ENCODE measurements around the gene AP2A2. TPM values are rescaled to one million over a fixed set of nuclear protein-coding genes. Genes with fewer than 3 reads are reported as not detected.

AP2A2 gene
- total RNA-seq, 2 donors from 2014 or later: 49.5 to 57.0 TPM

DNA sequence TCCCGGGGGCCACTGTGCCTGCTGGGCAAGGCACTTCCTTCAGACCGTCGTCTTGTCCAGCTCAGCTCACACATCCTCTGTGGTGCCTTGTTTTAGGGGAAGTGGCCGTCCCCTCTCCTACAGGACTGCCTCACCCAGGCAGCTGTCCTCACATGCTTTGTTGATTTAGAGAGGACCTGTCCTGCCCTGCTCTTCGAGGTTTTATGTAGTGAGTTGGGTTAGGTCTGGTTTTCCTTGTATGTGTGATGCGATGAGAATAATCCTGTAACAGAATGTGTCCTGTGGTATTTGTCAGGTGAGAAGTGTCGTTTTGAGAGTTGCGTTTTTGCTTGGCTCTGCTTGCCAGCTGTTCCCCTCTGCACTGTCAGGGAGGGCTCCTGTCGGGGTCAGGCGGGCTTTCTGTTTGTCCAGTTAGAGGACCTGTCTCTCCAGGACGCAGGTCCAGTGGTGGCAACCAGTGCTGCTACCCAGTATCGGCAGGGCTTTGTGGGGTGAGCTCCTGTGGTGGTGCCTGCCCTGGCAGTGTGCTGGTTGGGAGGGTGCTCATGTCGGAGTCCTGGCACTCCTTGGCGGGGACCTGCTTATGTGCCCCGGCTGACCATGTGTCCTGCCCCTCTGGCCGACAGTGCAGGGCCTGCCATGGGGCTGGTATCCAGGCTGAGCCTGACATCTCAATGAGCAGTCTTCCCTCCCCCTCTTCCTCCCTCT lies 69.5 kb downstream of the AP2A2 start:
- no peaks in the 10 kb centered on the region for H3K9me3 Mint-ChIP-seq
- H3K36me3 Mint-ChIP-seq (ENCODE audit: insufficient read depth in 2 of 2): peaks cover 4 to 11% of the 10 kb centered on the region in 2 donors
- no peak overlapping the region for H3K4me3 Mint-ChIP-seq
- peak in 1 of 2 donors; percentile 13 for ATAC-seq (replicated peaks in 1 of 2)
- no peaks in the 10 kb centered on the region for H3K27me3 Mint-ChIP-seq (ENCODE audit: low read depth)
- no peak for DNase-seq
- peak overlapping the region; percentile 2 for H3K27ac Mint-ChIP-seq
- peaks cover 21% of the 10 kb centered on the region for H3K4me1 Mint-ChIP-seq (ENCODE audit: low read depth)

DNA sequence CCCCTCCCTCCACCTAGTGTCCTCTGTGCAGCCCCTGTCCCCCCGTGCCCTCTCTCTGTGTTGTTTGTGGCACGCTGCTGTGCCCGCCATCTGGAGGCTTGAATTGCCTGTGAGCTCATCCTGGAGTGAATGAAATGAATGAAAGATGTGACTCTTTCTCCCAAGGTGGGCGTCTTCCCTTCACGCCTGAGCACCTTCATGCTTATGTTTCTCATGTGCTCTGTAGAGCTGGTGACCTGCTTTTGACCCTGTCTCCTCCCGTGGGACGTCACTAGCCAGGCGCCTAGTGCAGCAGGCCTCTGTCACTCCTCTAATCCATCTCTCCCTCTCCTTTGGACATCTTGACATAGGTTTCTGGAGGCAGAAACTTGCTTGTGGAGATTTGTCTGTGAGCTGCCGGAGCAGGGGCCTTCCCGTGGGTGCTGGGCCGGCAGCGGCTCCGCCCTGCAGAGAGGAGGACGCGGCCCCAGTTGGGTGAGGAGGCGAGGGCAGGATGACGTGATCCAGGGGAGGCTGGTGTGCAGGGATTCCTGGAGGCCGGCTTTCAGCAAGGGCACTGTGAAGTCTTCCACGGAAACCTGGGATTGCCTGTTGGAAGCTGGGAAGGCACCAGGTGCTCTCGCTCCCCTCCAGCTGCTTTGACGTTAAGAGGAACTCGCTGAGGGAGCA lies 70.2 kb downstream of the AP2A2 start:
- no peak for ATAC-seq (replicated peaks in 1 of 2)
- no peak for DNase-seq
- H3K4me3 Mint-ChIP-seq: no peak overlapping the region

DNA sequence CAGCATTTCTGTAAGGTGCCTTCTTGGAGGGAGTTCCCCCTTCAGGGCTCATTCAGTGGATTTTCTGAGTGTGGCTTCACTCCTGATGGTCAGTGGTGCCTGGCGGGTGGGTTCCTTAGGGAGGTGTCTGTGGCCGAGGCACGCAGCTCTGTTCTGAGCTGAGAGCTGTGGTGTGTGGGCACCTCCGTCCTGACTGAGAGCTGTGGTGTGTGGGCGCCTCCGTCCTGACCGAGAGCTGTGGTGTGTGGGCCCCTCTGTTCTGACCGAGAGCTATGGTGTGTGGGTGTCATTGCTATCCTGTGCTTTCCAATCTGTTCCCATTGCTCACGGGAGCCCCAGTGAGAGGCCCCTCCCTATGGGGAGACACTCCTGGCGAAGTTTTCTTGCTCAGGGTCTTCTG lies 71.0 kb downstream of the AP2A2 start:
- DNase-seq: no peak
- peak overlapping the region in 1 of 2 donors; percentile 31 for H3K4me3 Mint-ChIP-seq
- peaks cover 4 to 13% of the 10 kb centered on the region in 2 donors for H3K36me3 Mint-ChIP-seq (ENCODE audit: insufficient read depth in 2 of 2)
- no peaks in the 10 kb centered on the region for H3K27me3 Mint-ChIP-seq (ENCODE audit: low read depth)
- peak overlapping the region; percentile 90 for H3K27ac Mint-ChIP-seq
- ATAC-seq (replicated peaks in 1 of 2): peak in 1 of 2 donors; percentile 39
- no peaks in the 10 kb centered on the region for H3K9me3 Mint-ChIP-seq
- peaks cover 21% of the 10 kb centered on the region for H3K4me1 Mint-ChIP-seq (ENCODE audit: low read depth)

More for the DNA sequence above, 70.2 kb downstream of the AP2A2 start:
- Mint-ChIP-seq H3K36me3 (ENCODE audit: insufficient read depth in 2 of 2) (peaks cover 4 to 11% of the 10 kb centered on the region in 2 donors), H3K9me3 (no peaks in the 10 kb centered on the region), H3K27ac (peak overlapping the region; percentile 34), H3K27me3 (ENCODE audit: low read depth) (no peaks in the 10 kb centered on the region), H3K4me1 (ENCODE audit: low read depth) (peaks cover 21% of the 10 kb centered on the region)

DNA sequence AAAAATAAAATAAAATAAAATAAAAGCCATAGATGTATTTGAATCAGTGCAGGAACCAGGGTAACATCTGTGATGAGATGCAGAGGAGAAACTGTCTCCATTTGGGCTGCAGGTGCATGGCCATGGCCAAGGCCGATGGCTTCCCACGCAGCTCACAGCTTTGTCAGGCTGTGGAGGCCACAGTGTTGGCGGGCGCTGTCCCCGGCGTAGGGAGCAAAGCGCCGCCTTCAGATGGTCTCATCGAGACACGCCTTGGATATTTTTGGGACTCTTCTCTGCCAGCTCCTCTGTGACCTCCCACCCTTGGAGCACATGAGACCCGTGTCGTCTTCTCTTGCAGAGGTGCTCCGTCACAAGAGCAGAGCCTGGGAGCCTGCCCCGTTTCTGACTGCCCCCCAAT lies 72.2 kb downstream of the AP2A2 start:
- no peaks in the 10 kb centered on the region for H3K9me3 Mint-ChIP-seq
- ATAC-seq (replicated peaks in 1 of 2) (no peak), DNase-seq (no peak)
- H3K4me1 Mint-ChIP-seq (ENCODE audit: low read depth): peaks cover 21% of the 10 kb centered on the region
- no peaks in the 10 kb centered on the region for H3K27me3 Mint-ChIP-seq (ENCODE audit: low read depth)
- no peak overlapping the region for H3K27ac Mint-ChIP-seq
- H3K4me3 Mint-ChIP-seq: no peak overlapping the region
- peaks cover 4 to 14% of the 10 kb centered on the region in 2 donors for H3K36me3 Mint-ChIP-seq (ENCODE audit: insufficient read depth in 2 of 2)

DNA sequence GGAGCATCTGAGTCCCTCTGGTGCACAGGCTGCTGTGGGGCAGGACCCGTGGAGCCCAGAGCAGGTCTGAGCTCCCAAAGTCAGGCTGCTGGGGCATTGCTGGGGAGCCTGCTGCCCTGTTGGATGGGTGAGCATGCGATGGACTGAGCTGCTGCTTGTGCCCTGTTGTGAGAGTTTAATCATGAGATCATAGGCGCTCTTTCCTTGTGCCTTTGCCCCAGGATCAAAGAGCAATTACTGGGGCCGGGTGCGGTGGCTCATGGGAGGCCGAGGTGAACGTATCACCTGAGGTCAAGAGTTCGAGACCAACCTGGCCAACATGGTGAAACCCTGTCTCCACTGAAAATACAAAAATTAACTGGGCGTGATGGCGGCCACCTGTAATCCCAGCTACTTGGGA lies 73.3 kb downstream of the AP2A2 start:
- peaks cover 4 to 15% of the 10 kb centered on the region in 2 donors for H3K36me3 Mint-ChIP-seq (ENCODE audit: insufficient read depth in 2 of 2)
- DNase-seq: no peak

DNA sequence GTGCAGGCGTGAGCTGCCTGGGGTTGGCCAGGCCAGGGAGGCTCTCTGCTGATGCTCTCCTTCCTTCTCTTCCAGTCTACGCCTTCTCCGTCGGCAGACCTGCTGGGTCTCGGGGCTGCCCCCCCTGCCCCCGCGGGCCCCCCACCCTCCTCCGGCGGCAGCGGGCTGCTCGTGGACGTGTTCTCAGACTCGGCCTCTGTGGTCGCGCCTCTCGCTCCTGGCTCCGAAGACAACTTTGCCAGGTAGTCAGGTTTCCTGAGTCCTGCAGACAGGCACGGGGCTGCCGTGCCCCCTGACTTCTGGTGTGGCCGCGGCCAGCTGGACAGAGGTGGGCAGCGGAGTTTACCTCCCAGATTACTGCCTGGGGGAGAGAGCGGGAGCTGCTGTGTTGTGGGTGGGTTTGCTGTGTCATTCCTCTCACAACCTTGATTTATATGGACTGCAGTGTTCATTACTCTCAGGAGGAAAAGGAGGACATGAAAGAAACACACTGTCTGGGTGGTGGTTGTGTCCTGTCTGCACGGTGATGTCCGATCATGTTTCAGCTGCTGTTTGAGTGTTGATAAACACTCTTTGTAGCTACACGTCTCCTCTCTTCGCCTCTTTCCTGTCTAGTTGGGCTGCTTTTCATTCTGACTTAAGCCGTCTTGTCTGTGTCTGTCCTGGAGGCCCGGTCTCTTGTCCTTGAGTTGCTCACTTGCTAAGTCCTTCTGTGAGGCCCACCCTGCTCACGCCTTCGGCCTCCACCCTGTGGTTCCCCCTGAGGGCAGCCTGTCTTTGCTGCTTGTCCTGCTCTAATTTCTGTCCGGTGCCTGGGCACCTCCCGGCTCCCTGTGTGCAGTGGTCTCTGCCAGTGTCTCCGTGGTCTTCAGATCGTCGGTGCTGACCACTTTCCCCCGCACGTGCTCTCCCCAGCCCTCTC lies 74.9 kb downstream of the AP2A2 start:
- Mint-ChIP-seq H3K36me3 (ENCODE audit: insufficient read depth in 2 of 2) (peaks cover 2 to 15% of the 10 kb centered on the region in 2 donors), H3K4me3 (no peak overlapping the region), H3K27me3 (ENCODE audit: low read depth) (no peaks in the 10 kb centered on the region), H3K4me1 (ENCODE audit: low read depth) (peaks cover 15% of the 10 kb centered on the region), H3K27ac (no peak overlapping the region), H3K9me3 (no peaks in the 10 kb centered on the region)
- no peak for DNase-seq
- no peak for ATAC-seq (replicated peaks in 1 of 2)

More for the DNA sequence above, 73.3 kb downstream of the AP2A2 start:
- no peak overlapping the region for H3K27ac Mint-ChIP-seq
- H3K4me3 Mint-ChIP-seq: no peak overlapping the region
- peaks cover 21% of the 10 kb centered on the region for H3K4me1 Mint-ChIP-seq (ENCODE audit: low read depth)
- H3K27me3 Mint-ChIP-seq (ENCODE audit: low read depth): no peaks in the 10 kb centered on the region
- no peaks in the 10 kb centered on the region for H3K9me3 Mint-ChIP-seq
- no peak for ATAC-seq (replicated peaks in 1 of 2)

DNA sequence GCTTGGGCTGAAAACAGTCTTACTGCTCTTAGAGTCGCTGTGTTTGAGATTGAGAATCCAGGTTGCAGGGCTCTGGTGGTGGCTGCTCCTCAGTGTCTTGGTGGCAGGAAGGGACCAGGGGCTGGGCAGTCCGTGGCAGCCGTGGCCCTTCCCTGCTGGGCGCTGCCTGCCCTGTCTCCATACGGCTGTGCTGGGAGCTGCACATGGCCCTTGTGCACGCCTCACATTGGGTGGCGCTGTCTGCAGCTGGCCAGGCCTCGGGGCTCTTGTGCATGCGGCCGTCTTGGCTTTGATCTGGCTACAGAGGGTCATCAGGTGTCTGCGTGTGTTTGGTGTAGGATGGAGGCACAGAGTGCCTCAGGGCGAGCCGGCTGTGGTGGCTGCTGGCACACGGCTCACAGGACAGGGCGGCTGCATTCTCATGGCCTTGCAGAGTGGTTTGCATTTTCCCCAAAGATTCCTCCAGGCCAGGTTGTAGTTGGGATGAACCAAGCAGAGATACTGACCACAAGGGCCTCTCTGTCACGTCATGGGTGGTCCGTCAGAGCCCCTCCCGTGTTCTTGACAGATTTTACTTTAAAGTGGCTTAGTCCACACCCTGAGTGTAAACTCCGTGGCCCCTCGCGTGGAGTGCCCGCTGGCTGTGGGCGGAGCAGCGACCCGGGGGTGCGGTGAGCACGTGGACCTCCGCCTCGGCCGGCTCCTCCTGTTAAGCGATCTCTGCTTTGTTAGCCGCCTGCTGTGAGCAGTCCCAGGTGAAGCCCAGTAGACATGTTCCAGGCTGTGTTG lies 76.1 kb downstream of the AP2A2 start:
- H3K27ac Mint-ChIP-seq: no peak overlapping the region
- peaks cover 0 to 7% of the 10 kb centered on the region in 2 donors for H3K36me3 Mint-ChIP-seq (ENCODE audit: insufficient read depth in 2 of 2)
- no peaks in the 10 kb centered on the region for H3K9me3 Mint-ChIP-seq
- ATAC-seq (replicated peaks in 1 of 2): no peak
- H3K4me1 Mint-ChIP-seq (ENCODE audit: low read depth): peaks cover 3% of the 10 kb centered on the region
- DNase-seq: no peak
- no peak overlapping the region for H3K4me3 Mint-ChIP-seq
- no peaks in the 10 kb centered on the region for H3K27me3 Mint-ChIP-seq (ENCODE audit: low read depth)

DNA sequence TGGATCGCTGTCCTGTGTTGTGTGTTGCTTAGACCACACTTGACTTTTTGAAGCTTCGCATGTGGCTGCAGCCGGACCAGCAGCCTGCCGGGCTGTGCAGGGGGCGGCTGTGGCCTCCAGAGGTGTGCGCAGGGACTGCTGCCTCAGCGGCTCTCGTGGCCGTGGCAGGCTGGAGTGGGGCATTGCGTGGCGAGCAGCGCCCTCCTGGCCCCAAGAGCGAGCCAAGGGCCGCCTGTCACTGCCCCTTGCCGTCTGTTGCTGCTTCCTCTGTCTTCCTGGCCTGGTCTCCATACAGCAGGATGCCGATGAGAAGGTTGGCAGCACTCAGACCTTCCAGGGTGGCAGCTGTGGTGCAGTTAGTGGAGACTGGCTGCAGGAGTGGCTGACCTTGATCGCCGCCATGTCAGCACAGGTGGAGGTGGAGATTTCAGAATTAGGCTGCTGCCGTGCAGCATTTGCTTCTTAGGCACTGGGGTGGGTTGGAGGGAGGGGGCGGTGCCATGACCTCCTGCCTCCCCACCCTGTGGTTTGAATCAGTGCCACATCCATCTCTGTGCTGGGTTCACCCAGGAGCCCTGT lies 76.8 kb downstream of the AP2A2 start:
- ATAC-seq (replicated peaks in 1 of 2) (no peak), DNase-seq (no peak)
- H3K27ac Mint-ChIP-seq: no peak overlapping the region
- no peak overlapping the region for H3K4me3 Mint-ChIP-seq
- no peaks in the 10 kb centered on the region for H3K27me3 Mint-ChIP-seq (ENCODE audit: low read depth)
- peaks cover 0 to 7% of the 10 kb centered on the region in 2 donors for H3K36me3 Mint-ChIP-seq (ENCODE audit: insufficient read depth in 2 of 2)
- H3K4me1 Mint-ChIP-seq (ENCODE audit: low read depth): no peaks in the 10 kb centered on the region
- H3K9me3 Mint-ChIP-seq: no peaks in the 10 kb centered on the region

DNA sequence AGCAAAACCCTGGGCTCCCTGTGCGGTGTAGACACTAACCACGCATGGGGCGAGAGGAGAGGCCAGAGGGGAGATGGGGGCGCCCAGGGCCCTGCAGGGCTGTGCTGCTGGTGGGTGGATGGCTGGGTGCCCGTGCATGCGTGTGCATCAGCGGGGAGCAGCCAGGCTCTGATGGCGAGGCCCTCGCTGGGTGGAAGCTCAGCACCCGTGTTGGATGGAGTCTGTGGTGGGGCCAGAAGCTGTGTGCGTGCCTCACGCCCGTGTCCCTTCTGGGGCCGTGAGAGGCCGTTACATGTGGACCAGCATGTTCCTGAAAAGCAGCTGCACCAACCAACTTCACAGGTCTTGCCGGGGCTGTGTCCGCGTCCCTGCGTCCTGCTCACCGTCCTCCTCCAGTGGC lies 77.5 kb downstream of the AP2A2 start:
- no peaks in the 10 kb centered on the region for H3K4me1 Mint-ChIP-seq (ENCODE audit: low read depth)
- H3K27ac Mint-ChIP-seq: no peak overlapping the region
- H3K9me3 Mint-ChIP-seq: no peaks in the 10 kb centered on the region
- no peak for ATAC-seq (replicated peaks in 1 of 2)
- no peak for DNase-seq
- no peaks in the 10 kb centered on the region for H3K27me3 Mint-ChIP-seq (ENCODE audit: low read depth)
- no peak overlapping the region for H3K4me3 Mint-ChIP-seq
- peaks cover 0 to 7% of the 10 kb centered on the region in 2 donors for H3K36me3 Mint-ChIP-seq (ENCODE audit: insufficient read depth in 2 of 2)

DNA sequence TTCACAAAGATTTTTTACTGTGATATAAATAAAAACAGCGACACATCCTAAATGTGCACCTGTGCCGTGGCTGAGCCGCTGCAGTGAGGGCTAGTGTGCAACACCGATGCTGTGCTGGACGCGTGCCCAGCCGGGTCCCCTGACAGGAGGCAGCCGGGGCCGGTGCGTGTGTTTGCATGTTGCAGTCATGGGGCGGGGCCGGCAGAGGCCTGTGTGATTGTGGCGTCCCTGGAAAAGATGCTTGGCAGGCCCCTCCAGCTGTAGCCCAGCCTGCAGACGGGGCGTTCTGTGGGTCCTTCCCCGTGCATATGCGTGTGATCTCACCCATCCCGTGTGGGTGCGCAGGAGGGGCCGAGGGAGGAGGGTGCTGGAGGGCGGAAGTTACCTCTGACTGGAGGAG lies 80.3 kb downstream of the AP2A2 start:
- no peak overlapping the region for H3K4me3 Mint-ChIP-seq
- peaks cover 3 to 7% of the 10 kb centered on the region in 2 donors for H3K36me3 Mint-ChIP-seq (ENCODE audit: insufficient read depth in 2 of 2)
- no peaks in the 10 kb centered on the region for H3K27me3 Mint-ChIP-seq (ENCODE audit: low read depth)
- ATAC-seq (replicated peaks in 1 of 2) (no peak), DNase-seq (no peak)
- no peak overlapping the region for H3K27ac Mint-ChIP-seq
- H3K9me3 Mint-ChIP-seq: no peaks in the 10 kb centered on the region
- H3K4me1 Mint-ChIP-seq (ENCODE audit: low read depth): no peaks in the 10 kb centered on the region

DNA sequence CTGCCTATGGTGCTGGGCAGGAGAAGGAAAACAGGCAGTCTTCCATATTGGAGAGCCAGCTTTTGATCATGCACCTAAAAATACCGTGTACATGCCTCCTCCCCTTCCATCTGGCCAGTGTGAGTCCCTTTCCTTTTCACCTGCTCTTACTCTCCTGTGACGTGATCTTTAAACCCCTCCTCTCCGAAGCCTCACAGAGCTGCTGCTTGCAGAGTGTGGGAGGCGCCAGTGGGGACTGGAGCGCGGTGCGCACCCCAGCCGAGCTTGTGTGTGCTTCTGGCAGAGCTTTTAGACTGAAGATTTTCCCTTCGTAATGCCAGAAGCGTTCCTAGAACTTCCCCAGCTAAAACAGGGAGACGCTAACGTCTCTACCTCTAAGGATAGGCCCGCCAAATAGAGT lies 81.1 kb downstream of the AP2A2 start:
- Mint-ChIP-seq H3K36me3 (ENCODE audit: insufficient read depth in 2 of 2) (peaks cover 2 to 3% of the 10 kb centered on the region in 2 donors), H3K4me3 (no peak overlapping the region), H3K27me3 (ENCODE audit: low read depth) (no peaks in the 10 kb centered on the region), H3K4me1 (ENCODE audit: low read depth) (no peaks in the 10 kb centered on the region), H3K9me3 (no peaks in the 10 kb centered on the region), H3K27ac (no peak overlapping the region)
- ATAC-seq (replicated peaks in 1 of 2): no peak
- DNase-seq: no peak

DNA sequence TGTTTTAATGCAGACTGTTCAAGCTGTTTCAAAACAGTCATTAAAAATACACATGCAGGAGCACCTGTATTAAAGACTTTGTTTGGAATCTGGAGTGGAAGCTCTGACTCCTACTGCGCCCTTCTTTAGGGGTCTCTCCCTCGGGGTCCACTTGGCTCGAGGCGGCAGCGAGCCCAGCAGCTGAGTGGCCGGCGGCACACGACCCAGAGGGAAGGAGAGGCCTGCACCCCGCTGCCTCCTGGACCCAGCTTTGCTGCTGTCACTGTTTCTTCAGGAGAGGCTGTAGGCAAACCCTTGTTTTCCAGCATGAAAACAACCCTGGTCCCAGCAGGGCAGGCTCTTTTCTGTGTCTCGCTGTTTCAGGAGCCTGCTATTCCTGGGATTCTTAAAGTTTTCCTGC lies 81.6 kb downstream of the AP2A2 start:
- Mint-ChIP-seq H3K27ac (no peak overlapping the region), H3K4me1 (ENCODE audit: low read depth) (no peaks in the 10 kb centered on the region), H3K9me3 (no peaks in the 10 kb centered on the region), H3K27me3 (ENCODE audit: low read depth) (no peaks in the 10 kb centered on the region), H3K4me3 (no peak overlapping the region), H3K36me3 (ENCODE audit: insufficient read depth in 2 of 2) (peaks cover 2 to 3% of the 10 kb centered on the region in 2 donors)
- no peak for ATAC-seq (replicated peaks in 1 of 2)
- DNase-seq: no peak

Measured in activated T-cell treated with anti-CD3 and anti-CD28 coated beads, Interleukin-2, amount 50 U/mL, for 72 hours (primary cell).